ENCODE measurements around the gene DLGAP4. TPM values are rescaled to one million over a fixed set of nuclear protein-coding genes. Genes with fewer than 3 reads are reported as not detected.

The DLGAP4 gene
- total RNA-seq, 1 donor from 2014 or later, result 77.3 TPM

- TF ChIP-seq POLR2A (IDR thresholded peaks at IDR 0.05), result no peak
- no peak for TF ChIP-seq CTCF (IDR thresholded peaks at IDR 0.05)
- TF ChIP-seq POLR2AphosphoS5 (IDR thresholded peaks at IDR 0.05; ENCODE audit: insufficient read depth in 1 of 2, low read depth in 1 of 2), result no peak
- Histone ChIP-seq H3K4me3 (no peak overlapping the region), H3K9me3 (no peaks in the 10 kb centered on the region), H3K36me3 (no peaks in the 10 kb centered on the region), H3K4me1 (no peaks in the 10 kb centered on the region), H3K27ac (no peak overlapping the region), H3K27me3 (no peaks in the 10 kb centered on the region)
- DNase-seq (ENCODE audit: extremely low spot score in 2 of 2), result no peak
- intact Hi-C loops (cut with DNase I), result no loop called here
Measured at GRCh38 chr20:36402708-36403107, 96.6 kb downstream of the DLGAP4 start.

GRCh38 chr20:36404435-36404978 lies 98.4 kb downstream of the DLGAP4 start:
- DNase-seq (ENCODE audit: extremely low spot score in 2 of 2), result no peak
- no peak overlapping the region for H3K4me3 ChIP-seq
- intact Hi-C loops (cut with DNase I), result no loop called here
- TF ChIP-seq POLR2AphosphoS5 (IDR thresholded peaks at IDR 0.05; ENCODE audit: insufficient read depth in 1 of 2, low read depth in 1 of 2) (no peak), POLR2A (IDR thresholded peaks at IDR 0.05) (no peak), CTCF (IDR thresholded peaks at IDR 0.05) (no peak)
- no peak overlapping the region for H3K27ac ChIP-seq
- no peaks in the 10 kb centered on the region for H3K4me1 ChIP-seq
- no peaks in the 10 kb centered on the region for H3K9me3 ChIP-seq
- no peaks in the 10 kb centered on the region for H3K36me3 ChIP-seq
- no peaks in the 10 kb centered on the region for H3K27me3 ChIP-seq

- Histone ChIP-seq H3K4me1 (no peaks in the 10 kb centered on the region), H3K9me3 (no peaks in the 10 kb centered on the region), H3K36me3 (no peaks in the 10 kb centered on the region), H3K27me3 (no peaks in the 10 kb centered on the region), H3K4me3 (no peak overlapping the region), H3K27ac (no peak overlapping the region)
- TF ChIP-seq POLR2A (IDR thresholded peaks at IDR 0.05) (no peak), POLR2AphosphoS5 (IDR thresholded peaks at IDR 0.05; ENCODE audit: insufficient read depth in 1 of 2, low read depth in 1 of 2) (no peak), CTCF (IDR thresholded peaks at IDR 0.05) (no peak)
- intact Hi-C loops (cut with DNase I), result no loop called here
- no peak for DNase-seq (ENCODE audit: extremely low spot score in 2 of 2)
Measured at GRCh38 chr20:36405255-36405654, 99.1 kb downstream of the DLGAP4 start.

- Histone ChIP-seq H3K4me3 (no peak overlapping the region), H3K9me3 (no peaks in the 10 kb centered on the region), H3K4me1 (no peaks in the 10 kb centered on the region), H3K27me3 (no peaks in the 10 kb centered on the region), H3K27ac (no peak overlapping the region), H3K36me3 (no peaks in the 10 kb centered on the region)
- TF ChIP-seq CTCF (IDR thresholded peaks at IDR 0.05) (no peak), POLR2AphosphoS5 (IDR thresholded peaks at IDR 0.05; ENCODE audit: insufficient read depth in 1 of 2, low read depth in 1 of 2) (no peak), POLR2A (IDR thresholded peaks at IDR 0.05) (no peak)
- intact Hi-C loops (cut with DNase I), result no loop called here
- no peak for DNase-seq (ENCODE audit: extremely low spot score in 2 of 2)
Measured at GRCh38 chr20:36407199-36407733, 101.1 kb downstream of the DLGAP4 start.

- intact Hi-C loops (cut with DNase I), result no loop called here
- DNase-seq (ENCODE audit: extremely low spot score in 2 of 2), result no peak
- no peaks in the 10 kb centered on the region for H3K36me3 ChIP-seq
Measured at GRCh38 chr20:36408219-36408618, 102.1 kb downstream of the DLGAP4 start.

More at GRCh38 chr20:36408219-36408618, 102.1 kb downstream of the DLGAP4 start:
- no peak overlapping the region for H3K27ac ChIP-seq
- no peak overlapping the region for H3K4me3 ChIP-seq
- H3K27me3 ChIP-seq, result no peaks in the 10 kb centered on the region
- no peak for TF ChIP-seq POLR2A (IDR thresholded peaks at IDR 0.05)
- no peak for TF ChIP-seq POLR2AphosphoS5 (IDR thresholded peaks at IDR 0.05; ENCODE audit: insufficient read depth in 1 of 2, low read depth in 1 of 2)
- no peak for TF ChIP-seq CTCF (IDR thresholded peaks at IDR 0.05)
- H3K4me1 ChIP-seq, result no peaks in the 10 kb centered on the region
- no peaks in the 10 kb centered on the region for H3K9me3 ChIP-seq
